NCI-H146 (cell line): ENCODE measurements around the gene TAOK2.

ENCODE experiments used
- DNase-seq: peaks from one replicate; lab custom pipeline; 2025; lab: John Stamatoyannopoulos, UW

TAOK2 gene

DNA sequence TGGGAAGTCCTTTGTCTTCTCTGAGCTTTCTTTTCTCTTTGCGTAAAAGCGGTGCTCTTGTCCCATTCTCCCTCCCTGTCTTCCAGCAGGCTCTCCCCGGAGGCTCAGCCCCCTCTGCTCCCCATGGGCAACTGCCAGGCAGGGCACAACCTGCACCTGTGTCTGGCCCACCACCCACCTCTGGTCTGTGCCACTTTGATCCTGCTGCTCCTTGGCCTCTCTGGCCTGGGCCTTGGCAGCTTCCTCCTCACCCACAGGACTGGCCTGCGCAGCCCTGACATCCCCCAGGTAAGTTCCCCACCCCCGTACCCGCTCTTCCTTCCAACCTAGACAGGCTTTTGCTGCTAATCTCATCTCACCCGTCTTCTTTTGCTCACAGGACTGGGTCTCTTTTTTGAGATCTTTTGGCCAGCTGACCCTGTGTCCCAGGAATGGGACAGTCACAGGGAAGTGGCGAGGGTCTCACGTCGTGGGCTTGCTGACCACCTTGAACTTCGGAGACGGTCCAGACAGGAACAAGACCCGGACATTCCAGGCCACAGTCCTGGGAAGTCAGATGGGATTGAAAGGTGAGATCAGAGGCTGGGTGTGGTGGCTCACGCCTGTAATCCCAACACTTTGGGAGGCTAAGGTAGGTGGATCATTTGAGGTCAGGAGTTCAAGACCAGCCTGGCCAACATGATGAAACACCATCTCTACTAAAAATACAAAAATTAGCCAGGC is 10.5 kb upstream of the TAOK2 start:
- DNase-seq = no peak

DNA sequence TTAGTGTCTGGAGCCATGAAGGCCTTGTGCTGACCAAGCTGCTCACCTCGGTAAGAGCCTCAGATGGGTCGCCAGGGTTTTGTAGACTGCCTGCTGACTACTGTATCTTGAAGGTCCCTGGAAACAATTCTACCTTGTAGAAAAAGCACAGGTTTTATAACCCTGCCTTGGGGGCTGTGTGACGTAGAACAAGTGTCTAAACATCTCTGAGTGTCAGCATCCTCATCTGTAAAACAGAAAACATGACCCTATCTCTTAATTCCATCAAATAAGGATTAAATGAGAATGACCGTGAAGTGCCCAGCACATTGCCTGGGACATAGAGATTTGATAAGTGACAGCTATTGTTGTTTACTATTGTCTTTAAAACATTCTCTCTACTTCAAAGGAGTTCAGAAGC is 5.5 kb upstream of the TAOK2 start:
- no peak for DNase-seq

DNA sequence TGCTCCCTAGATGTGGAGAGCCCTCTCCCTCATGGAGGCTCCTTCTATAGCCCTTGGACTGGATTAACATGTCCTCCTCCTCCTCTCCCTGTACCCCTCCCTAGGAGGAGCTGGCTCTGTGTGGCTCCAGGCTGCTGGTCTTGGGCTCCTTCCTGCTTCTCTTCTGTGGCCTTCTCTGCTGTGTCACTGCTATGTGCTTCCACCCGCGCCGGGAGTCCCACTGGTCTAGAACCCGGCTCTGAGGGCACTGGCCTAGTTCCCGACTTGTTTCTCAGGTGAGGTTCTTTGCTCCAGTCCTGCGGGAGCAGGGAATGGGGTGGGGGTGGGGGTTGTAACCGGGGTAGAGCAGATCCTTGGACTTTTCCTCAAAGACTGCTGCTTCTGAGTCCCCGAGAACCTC is 2.4 kb upstream of the TAOK2 start:
- no peak for DNase-seq

DNA sequence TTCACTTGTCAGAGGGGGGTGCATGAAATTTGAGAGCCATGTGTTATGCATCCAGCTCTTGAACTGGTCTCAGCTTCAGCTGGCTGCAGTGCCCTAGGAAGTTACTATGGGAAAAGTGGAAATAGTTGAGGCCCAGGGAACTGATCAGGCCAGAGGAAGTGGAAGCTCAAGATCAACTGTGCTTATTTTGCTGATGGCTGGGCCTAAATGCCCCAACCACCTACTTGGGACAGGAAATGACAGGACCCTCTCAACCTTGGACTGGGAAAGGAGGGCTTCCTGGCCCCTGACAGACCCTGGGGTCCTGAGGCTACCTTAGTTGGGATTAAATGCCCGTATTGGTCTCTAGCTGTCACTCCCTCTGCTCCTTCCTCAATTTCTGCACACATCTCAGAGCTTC is 1.2 kb upstream of the TAOK2 start:
- DNase-seq = no peak

DNA sequence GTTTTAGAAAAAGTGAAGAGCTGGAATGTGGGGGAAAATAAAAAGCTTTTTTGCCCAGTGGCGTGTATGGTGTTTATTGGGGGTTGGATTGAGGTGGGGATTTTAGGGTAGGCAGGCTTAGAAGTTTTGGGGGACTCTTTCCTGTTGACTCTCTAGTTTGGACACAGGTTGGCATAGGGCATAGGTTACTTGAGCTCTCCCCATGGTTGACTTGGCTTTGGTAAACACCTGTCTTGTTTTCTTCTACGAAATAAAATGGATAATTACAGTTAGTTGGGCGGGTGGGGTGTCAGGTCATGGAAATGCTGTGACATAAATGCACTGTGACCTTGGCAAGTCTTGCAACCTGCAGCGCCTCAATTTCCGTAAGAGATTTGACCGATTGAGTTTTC is 680 bp upstream of the TAOK2 start:
- no peak for DNase-seq

DNA sequence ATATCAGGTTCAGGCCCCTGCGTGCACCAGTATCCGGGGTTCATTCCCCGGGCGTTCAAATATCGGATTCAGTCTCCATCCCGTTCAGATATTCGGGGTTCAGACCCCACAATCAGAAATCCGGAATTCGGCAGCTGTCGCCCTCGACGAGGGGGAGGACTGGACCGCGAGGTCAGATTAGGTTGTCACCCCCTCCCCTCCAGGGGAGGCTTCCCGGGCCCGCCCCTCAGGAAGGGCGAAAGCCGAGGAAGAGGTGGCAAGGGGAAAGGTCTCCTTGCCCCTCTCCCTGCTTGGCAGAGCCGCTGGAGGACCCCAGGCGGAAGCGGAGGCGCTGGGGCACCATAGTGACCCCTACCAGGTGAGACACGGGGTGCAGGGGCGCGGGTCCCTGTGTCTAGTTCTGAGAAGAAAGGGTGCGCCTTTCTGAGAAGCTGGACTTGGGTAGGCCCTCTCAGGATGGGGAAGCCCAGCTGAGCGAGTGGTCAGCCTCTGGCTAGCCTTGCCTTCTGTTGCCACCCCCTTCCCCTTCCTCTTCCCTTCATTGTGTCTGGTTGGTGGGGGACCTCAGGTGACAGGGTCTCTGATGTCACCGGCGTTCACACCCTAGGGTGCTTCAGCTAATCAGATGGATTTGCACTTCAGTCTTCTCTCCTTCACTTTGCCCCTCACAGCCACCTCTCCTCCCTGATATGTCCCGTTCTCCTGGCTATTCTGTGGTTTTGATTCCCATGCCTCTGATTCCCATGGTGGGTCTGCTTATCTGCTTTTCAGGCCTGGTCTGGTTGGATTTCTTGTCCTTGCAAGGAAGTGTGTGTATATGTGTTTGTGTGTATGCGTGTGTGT is 844 bp downstream of the TAOK2 start:
- DNase-seq = peak; percentile 44

DNA sequence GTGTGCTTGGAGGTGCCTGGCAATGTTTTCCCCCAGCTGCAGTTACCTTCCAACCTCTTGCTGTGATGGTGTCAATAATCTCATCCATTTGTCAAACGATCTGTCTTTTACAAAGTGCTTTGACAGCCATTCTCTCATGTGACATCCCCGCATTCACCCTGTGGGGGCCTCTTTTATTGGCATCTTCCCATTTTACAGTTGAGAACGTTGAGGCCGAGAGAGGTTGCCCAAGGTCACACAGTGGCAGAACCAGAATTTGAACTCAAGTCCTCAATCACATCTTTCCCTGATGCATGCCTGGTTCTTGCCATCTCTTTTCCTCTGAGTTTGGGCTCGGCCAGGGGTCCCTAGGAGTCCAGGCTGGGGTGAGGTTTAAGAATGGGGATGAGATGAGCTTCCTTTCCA is 1.5 kb downstream of the TAOK2 start:
- no peak for DNase-seq

DNA sequence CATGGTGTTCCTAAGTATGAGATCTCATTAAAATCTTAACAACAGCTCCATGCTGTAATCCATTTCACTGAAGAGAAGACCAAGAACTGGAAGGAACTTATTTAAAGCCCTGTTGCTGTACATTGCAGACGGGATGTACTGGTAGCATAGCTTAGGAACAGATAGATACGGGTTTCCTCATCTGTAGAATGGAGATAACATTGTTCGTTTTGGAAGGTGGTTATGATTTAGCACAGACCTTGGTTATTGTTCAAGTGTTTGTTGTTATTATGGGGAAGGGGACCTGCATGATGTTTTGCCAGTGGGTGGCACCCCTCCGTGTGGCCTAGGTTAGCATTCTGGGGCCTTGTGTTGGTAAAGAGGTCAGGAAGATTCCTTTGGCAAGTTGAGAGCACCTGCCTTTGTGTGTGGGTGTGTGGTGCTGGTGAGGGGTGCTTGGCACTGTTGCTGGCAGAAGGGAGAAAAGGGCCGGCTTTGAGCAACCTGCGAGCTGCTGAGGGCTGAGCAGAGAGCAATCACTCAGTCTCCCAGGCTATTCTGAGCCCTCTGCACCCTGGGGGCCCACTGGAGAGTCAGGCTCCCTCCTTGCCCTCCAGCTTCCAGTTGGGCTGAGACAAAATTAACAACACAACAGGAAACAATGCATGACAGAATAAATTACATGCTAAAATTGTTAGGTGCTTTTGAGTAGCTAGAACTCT is 2.3 kb downstream of the TAOK2 start:
- DNase-seq = no peak

DNA sequence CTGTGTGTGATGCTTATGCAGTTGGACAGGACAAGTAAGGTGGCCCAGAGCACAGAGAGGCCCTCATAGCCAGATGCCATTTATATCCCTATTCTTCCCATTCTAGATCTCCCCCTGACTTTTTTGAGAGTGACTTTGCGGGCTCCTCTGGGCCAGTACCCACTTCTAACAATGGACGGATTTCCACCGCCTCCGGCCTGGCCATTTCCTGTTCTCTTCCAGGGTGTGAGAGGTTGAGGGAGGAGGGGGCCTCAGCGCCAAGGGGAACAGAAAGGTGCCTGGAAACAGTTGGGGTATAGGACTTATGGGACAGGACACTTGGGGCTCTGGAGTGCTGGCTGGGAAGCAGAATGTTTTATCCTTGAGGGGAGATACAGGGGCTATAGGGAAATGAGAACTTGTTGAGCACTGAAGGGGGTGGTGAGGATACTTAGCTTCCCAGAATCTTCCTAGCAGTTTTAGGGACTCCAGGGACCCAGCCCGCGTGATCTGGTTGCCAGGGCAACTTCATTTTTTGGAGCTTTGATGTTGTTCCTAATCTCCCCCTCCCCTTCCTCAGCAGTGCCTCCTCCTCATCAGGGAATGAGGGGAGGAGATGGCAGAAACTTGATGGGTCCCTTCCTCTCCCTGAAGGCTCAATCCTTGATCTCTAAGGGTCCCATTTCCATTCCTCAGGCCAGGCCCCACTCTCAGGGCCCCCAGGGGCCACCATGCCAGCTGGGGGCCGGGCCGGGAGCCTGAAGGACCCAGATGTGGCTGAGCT is 3.6 kb downstream of the TAOK2 start:
- no peak for DNase-seq

DNA sequence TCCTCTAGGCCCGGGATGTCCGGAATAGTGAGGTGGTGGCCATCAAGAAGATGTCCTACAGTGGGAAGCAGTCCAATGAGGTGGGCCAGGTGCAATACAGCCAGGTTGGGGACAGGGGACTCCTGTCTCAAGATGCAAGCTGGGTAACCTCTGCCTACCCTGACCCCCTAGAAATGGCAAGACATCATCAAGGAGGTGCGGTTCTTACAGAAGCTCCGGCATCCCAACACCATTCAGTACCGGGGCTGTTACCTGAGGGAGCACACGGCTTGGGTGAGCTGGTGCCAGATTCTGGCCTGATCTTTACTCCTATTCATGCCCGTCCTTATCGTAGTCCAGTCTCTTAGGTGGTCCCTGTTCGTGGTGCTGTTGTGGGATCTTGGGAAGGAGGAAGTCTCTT is 4.4 kb downstream of the TAOK2 start:
- no peak for DNase-seq

DNA sequence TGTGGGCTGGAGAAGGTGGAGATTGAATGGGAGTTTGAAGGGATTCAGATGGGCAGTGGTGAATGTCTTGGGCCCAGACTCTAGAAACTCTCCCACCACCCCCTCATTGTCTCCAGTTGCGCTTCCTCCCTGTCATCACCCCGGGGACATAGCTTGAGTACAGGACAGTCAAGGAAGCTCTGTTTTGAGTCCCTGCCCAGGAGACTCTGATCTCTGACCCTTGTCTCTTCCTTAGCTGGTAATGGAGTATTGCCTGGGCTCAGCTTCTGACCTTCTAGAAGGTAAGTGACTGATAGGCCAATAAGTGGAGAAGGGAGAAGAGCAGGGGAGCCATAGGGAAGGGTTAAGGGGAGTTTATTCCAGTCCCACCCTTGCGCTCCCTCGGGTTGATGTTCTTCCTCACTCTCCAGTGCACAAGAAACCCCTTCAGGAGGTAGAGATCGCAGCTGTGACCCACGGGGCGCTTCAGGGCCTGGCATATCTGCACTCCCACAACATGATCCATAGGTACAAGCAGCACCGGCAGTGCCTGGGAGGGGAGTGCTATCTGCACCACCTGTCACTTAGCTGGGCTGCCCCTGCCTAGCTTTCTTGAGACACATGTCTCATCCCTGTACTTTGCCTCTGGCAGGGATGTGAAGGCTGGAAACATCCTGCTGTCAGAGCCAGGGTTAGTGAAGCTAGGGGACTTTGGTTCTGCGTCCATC is 5.0 kb downstream of the TAOK2 start:
- DNase-seq = no peak

DNA sequence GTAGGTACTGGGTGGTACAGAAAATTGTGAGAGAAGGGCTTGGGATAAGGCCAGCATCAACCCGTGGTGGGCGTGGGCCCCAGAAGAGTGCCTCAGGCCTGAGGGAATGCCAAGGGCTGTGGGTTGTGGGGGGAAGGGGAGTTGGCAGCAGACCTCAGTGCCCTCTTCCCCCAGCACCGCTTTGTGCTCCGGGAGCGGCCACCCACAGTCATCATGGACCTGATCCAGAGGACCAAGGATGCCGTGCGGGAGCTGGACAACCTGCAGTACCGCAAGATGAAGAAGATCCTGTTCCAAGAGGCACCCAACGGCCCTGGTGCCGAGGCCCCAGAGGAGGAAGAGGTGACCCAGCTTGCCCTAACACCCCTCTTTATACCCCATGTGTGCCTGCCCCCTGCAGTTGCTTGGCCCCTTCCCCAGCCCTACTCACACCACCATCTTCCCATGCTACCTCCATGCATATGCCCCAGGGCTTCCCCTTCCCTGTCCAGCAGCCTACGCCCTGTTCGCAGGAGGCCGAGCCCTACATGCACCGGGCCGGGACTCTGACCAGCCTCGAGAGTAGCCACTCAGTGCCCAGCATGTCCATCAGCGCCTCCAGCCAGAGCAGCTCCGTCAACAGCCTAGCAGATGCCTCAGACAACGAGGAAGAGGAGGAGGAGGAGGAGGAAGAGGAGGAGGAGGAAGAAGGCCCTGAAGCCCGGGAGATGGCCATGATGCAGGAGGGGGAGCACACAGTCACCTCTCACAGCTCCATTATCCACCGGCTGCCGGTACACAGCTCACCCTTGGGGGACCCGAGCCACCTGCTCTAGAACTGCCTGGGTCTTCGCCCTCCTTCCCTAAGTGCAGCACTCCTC is 9.1 kb downstream of the TAOK2 start:
- DNase-seq = no peak

DNA sequence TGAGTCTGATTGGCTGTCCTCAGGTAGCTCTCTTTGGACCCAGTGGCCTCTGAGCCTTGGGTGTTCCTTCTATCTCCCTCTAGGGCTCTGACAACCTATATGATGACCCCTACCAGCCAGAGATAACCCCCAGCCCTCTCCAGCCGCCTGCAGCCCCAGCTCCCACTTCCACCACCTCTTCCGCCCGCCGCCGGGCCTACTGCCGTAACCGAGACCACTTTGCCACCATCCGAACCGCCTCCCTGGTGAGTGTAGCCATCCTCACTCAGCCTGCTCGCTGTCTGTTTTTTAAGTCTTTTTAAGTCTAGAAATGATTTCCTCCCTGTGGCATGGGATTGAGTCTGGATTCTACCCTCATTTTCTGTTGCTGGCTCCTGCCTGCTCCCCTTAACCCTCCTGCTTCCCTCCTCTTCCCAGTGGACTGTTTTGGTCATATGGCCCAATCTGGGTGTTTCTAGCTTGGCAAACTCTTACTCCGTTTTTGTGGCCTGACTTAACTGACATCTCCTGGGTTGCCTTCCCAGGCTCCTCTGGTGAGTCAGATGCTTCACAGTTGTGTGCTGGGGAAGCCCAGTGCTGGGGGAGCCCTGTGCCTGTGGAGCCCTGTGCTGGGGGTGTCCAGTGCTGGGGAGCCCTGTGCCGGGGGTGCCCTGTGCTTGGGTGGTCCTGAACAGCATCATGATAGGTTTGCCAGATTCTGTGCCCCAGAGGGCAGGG is 9.9 kb downstream of the TAOK2 start:
- no peak for DNase-seq

DNA sequence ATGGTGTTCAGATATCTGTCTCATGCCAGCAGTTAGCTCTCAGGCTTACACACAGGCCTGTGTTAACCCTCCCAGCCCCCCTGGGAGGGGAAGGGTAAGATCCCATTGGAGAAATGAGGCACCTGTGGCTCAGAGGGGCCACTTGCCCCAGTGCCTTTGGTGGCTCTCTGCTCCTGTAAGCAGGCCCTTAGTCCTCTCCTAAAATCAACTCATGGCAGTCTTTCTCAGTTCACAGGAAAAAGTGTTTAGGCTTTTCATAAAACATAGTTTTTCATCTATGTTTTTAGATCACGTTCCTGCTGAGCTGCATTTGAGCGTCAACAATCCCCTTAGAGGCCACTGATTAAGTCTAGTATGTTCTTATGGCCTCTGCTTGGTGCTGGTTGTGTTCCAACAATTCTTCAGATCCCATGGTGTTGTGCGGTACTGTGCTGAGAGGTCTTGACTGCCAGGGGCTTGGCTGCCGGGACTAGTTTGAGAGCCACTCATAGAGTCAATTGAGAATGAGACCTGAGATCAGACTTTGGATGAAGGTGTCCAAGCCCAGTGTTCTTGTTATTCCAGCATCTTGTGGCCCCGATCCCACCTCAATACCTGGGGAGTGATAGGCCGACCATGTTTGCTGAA is 10.6 kb downstream of the TAOK2 start:
- DNase-seq = no peak

DNA sequence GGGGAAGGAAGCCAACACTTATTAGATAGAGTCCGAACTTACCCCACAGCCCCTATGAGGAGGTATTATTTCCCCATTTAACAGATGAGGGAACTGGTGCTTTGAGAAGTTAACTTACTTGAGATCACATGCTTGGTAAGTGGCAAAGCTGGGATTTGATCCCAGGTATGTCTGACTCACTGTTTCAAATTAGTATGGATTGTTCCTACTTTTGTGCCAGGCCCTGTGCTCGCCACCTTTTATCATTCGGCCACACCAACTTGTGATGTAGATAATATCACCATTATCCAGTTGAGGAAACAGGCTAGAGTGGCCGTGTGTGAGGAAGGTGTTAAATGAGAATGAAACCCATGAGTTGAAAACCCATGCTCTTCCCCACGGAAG is 11.1 kb downstream of the TAOK2 start:
- DNase-seq = no peak

DNA sequence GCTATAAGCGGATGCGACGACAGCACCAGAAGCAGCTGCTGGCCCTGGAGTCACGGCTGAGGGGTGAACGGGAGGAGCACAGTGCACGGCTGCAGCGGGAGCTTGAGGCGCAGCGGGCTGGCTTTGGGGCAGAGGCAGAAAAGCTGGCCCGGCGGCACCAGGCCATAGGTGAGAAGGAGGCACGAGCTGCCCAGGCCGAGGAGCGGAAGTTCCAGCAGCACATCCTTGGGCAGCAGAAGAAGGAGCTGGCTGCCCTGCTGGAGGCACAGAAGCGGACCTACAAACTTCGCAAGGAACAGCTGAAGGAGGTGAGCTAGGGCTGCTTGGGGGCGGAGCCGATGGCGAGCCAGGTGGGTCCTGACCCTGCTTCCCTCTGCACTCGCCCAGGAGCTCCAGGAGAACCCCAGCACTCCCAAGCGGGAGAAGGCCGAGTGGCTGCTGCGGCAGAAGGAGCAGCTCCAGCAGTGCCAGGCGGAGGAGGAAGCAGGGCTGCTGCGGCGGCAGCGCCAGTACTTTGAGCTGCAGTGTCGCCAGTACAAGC is 11.7 kb downstream of the TAOK2 start:
- DNase-seq = no peak

DNA sequence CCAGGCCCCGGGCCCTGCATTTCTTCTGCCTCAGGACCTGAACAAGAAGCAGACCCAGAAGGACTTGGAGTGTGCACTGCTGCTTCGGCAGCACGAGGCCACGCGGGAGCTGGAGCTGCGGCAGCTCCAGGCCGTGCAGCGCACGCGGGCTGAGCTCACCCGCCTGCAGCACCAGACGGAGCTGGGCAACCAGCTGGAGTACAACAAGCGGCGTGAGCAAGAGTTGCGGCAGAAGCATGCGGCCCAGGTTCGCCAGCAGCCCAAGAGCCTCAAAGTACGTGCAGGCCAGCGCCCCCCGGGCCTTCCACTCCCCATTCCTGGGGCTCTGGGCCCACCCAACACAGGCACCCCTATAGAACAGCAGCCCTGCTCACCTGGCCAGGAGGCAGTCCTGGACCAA is 12.6 kb downstream of the TAOK2 start:
- DNase-seq = no peak

DNA sequence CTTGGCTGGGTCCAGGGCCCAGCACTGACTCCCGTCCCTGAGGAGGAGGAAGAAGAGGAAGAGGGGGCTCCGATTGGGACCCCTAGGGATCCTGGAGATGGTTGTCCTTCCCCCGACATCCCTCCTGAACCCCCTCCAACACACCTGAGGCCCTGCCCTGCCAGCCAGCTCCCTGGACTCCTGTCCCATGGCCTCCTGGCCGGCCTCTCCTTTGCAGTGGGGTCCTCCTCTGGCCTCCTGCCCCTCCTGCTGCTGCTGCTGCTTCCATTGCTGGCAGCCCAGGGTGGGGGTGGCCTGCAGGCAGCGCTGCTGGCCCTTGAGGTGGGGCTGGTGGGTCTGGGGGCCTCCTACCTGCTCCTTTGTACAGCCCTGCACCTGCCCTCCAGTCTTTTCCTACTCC is 13.3 kb downstream of the TAOK2 start:
- DNase-seq = no peak

DNA sequence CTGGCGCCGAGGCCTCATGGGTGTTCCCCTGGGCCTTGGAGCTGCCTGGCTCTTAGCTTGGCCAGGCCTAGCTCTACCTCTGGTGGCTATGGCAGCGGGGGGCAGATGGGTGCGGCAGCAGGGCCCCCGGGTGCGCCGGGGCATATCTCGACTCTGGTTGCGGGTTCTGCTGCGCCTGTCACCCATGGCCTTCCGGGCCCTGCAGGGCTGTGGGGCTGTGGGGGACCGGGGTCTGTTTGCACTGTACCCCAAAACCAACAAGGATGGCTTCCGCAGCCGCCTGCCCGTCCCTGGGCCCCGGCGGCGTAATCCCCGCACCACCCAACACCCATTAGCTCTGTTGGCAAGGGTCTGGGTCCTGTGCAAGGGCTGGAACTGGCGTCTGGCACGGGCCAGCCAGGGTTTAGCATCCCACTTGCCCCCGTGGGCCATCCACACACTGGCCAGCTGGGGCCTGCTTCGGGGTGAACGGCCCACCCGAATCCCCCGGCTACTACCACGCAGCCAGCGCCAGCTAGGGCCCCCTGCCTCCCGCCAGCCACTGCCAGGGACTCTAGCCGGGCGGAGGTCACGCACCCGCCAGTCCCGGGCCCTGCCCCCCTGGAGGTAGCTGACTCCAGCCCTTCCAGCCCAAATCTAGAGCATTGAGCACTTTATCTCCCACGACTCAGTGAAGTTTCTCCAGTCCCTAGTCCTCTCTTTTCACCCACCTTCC is 13.9 kb downstream of the TAOK2 start:
- no peak for DNase-seq
